GM23248 (cell line): ENCODE measurements around the gene CACNA1D. TPM values are rescaled to one million over a fixed set of nuclear protein-coding genes. Genes with fewer than 3 reads are reported as not detected.

ENCODE experiments used
- DNase-seq: peaks from one replicate; pipeline ENCODE4 v3.0.0-alpha.2; 2015
- H2AFZ ChIP-seq: fragments of 200-600 bp; sonication (generic); 2 replicates; pipeline ENCODE4 v1.6.1; 2016; ENCODE audit warnings: antibody characterized with exemption
- H3F3A ChIP-seq: fragments of 200-600 bp; sonication (generic); 2 replicates; pipeline ENCODE4 v1.6.1; 2016; ENCODE audit warnings: mild to moderate bottlenecking, antibody characterized with exemption, mixed run types; ENCODE audit not compliant: insufficient read depth
- H3K27ac ChIP-seq: fragments of 200-600 bp; sonication (generic); 2 replicates; pipeline ENCODE4 v1.5.1; 2016; ENCODE audit warnings: mild to moderate bottlenecking
- H3K27me3 ChIP-seq: fragments of 200-600 bp; sonication (generic); replicated peaks from 2 replicates; pipeline ENCODE4 v1.6.1; 2016; ENCODE audit warnings: mild to moderate bottlenecking; ENCODE audit not compliant: insufficient read depth
- H3K36me3 ChIP-seq: fragments of 200-600 bp; sonication (generic); 2 replicates; pipeline ENCODE4 v1.6.1; 2016; ENCODE audit warnings: low read depth, mild to moderate bottlenecking
- H3K4me1 ChIP-seq: fragments of 200-600 bp; sonication (generic); 2 replicates; pipeline ENCODE4 v1.6.1; 2016; ENCODE audit warnings: mild to moderate bottlenecking; ENCODE audit not compliant: insufficient read depth
- H3K4me2 ChIP-seq: fragments of 200-600 bp; sonication (generic); one replicate; pipeline ENCODE4 v1.6.1; 2016; ENCODE audit warnings: mild to moderate bottlenecking; ENCODE audit not compliant: unreplicated experiment
- H3K4me3 ChIP-seq: fragments of 200-600 bp; sonication (generic); 2 replicates; pipeline ENCODE4 v1.5.1; 2016; ENCODE audit warnings: mild to moderate bottlenecking
- H3K79me2 ChIP-seq: fragments of 200-600 bp; sonication (generic); 2 replicates; pipeline ENCODE4 v1.6.1; 2016; ENCODE audit warnings: mild to moderate bottlenecking; ENCODE audit not compliant: insufficient read depth
- H3K9ac ChIP-seq: fragments of 200-600 bp; sonication (generic); 2 replicates; pipeline ENCODE4 v1.6.1; 2016; ENCODE audit warnings: mild to moderate bottlenecking
- H3K9me2 ChIP-seq: fragments of 200-600 bp; sonication (generic); 2 replicates; pipeline ENCODE4 v1.6.1; 2016; ENCODE audit warnings: mixed run types, mild to moderate bottlenecking, moderate library complexity; ENCODE audit not compliant: insufficient read depth
- H3K9me3 ChIP-seq: fragments of 200-600 bp; sonication (generic); one replicate; pipeline ENCODE4 v1.6.1; 2017; ENCODE audit warnings: low read depth
- H4K20me1 ChIP-seq: fragments of 200-600 bp; sonication (generic); 2 replicates; pipeline ENCODE4 v1.6.0; 2016; ENCODE audit not compliant: insufficient read depth
- EZH2 ChIP-seq: fragments of 200-600 bp; sonication (generic); IDR thresholded peaks from 2 replicates; pipeline ENCODE4 v1.6.1; 2018; ENCODE audit warnings: antibody characterized with exemption, mild to moderate bottlenecking; ENCODE audit not compliant: insufficient read depth, poor library complexity, severe bottlenecking
- EZH2phosphoT487 ChIP-seq: fragments of 200-600 bp; sonication (generic); IDR thresholded peaks from 2 replicates; pipeline ENCODE4 v1.6.1; 2018; ENCODE audit warnings: antibody characterized with exemption, moderate library complexity, mild to moderate bottlenecking, low read depth; ENCODE audit not compliant: insufficient read depth
- WGBS, 2 experiments: methylation state at CpG; one replicate each; pipeline ENCODE4 v1.1.6; 2015 to 2017; ENCODE audit warnings: low lambda C conversion rate in 2 of 2, low coverage in 1 of 2; ENCODE audit errors: missing lambda C conversion rate in 2 of 2; 5-methylcytosine and 5-hydroxymethylcytosine counted together
- in situ Hi-C: fragments of 300-500 bp; cut with MboI; formaldehyde crosslinking; loops from 2 replicates; pipeline ENCODE4 v1.15.0; 2020
- polyA plus RNA-seq: library from polyadenylated mRNA; unstranded; fragments of >200 nt; fragmentation: Nextera tagmentation; extraction: Ambion mirVana; gene quantifications from 2 replicates; pipeline ENCODE4 v1.2.1, GENCODE V29; 2016
- total RNA-seq: library from RNA; depleted of rRNA; stranded (reverse); fragments of >200 nt; shearing (Covaris generic); gene quantifications from 2 replicates; pipeline ENCODE4 v1.2.3, GENCODE V29; 2014

CACNA1D gene
- total and polyA plus RNA-seq, 2 experiments from 2014 or later = not detected

DNA sequence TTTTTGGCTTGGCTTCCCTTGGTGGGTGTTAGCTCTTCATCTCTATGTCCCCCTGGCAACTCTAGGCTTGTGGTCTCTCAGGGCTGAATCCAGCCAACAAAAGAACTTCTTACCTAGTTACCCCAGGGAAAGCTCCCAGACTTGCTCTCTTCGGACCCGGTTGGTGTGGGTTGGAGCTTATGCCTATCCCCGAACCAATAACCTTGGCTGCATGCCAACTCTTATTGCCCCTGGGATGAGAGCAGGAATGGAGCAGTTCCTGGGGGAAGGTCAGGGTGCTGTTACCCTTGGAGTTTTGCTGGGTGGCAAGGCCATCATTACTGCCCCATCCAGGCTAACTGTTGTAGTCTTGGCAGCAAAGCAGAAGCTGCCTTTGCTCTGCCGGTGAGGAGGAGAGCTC lies 147.8 kb downstream of the CACNA1D start:
- H4K20me1 ChIP-seq = no peaks in the 10 kb centered on the region
- in situ Hi-C loops = no loop called here
- H3K27me3 ChIP-seq = no peaks in the 10 kb centered on the region
- no peak overlapping the region for H3K4me3 ChIP-seq
- 64 to 75% methylated on average over 4 of the region's 4 CpGs for WGBS, 2 experiments
- H3K79me2 ChIP-seq = no peaks in the 10 kb centered on the region
- TF ChIP-seq EZH2phosphoT487 (no peak), EZH2 (no peak)
- no peaks in the 10 kb centered on the region for H3K9me2 ChIP-seq
- H3K9ac ChIP-seq = no peak overlapping the region
- H3K4me2 ChIP-seq = no peak overlapping the region
- no peaks in the 10 kb centered on the region for H3F3A ChIP-seq
- H3K27ac ChIP-seq = no peak overlapping the region
- H3K9me3 ChIP-seq = no peaks in the 10 kb centered on the region
- H2AFZ ChIP-seq = no peak overlapping the region
- no peaks in the 10 kb centered on the region for H3K4me1 ChIP-seq
- H3K36me3 ChIP-seq = no peaks in the 10 kb centered on the region
- no peak for DNase-seq

GRCh38 chr3:53643757-53644156 lies 149.3 kb downstream of the CACNA1D start:
- no peak for TF ChIP-seq EZH2
- no peak for TF ChIP-seq EZH2phosphoT487
- Histone ChIP-seq H3F3A (no peaks in the 10 kb centered on the region), H3K9me3 (no peaks in the 10 kb centered on the region), H3K27ac (no peak overlapping the region), H3K27me3 (no peaks in the 10 kb centered on the region), H3K36me3 (no peaks in the 10 kb centered on the region), H3K4me2 (no peak overlapping the region), H3K4me1 (no peaks in the 10 kb centered on the region), H3K79me2 (no peaks in the 10 kb centered on the region), H3K9ac (no peak overlapping the region), H2AFZ (no peak overlapping the region), H4K20me1 (no peaks in the 10 kb centered on the region), H3K9me2 (no peaks in the 10 kb centered on the region), H3K4me3 (no peak overlapping the region)
- DNase-seq = no peak
- 26 to 27% methylated on average over 4 of the region's 4 CpGs for WGBS, 2 experiments
- in situ Hi-C loops = no loop called here

- in situ Hi-C loops = no loop called here
- Histone ChIP-seq H3K27me3 (no peaks in the 10 kb centered on the region), H3K4me1 (no peaks in the 10 kb centered on the region), H3K4me2 (no peak overlapping the region), H4K20me1 (no peaks in the 10 kb centered on the region), H3K9me3 (no peaks in the 10 kb centered on the region), H3K9me2 (no peaks in the 10 kb centered on the region), H3F3A (no peaks in the 10 kb centered on the region), H2AFZ (no peak overlapping the region), H3K4me3 (no peak overlapping the region), H3K9ac (no peak overlapping the region), H3K27ac (no peak overlapping the region), H3K79me2 (no peaks in the 10 kb centered on the region), H3K36me3 (no peaks in the 10 kb centered on the region)
- no peak for DNase-seq
- 34 to 41% methylated on average over 3 of the region's 3 CpGs for WGBS, 2 experiments
- TF ChIP-seq EZH2phosphoT487 = no peak
- no peak for TF ChIP-seq EZH2
Observed at GRCh38 chr3:53645754-53646153, 151.3 kb downstream of the CACNA1D start.

- H3K9me3 ChIP-seq = no peaks in the 10 kb centered on the region
- in situ Hi-C loops = no loop called here
- H3K27ac ChIP-seq = no peak overlapping the region
- DNase-seq = no peak
- no peaks in the 10 kb centered on the region for H3K4me1 ChIP-seq
- no peak for TF ChIP-seq EZH2
- no peak for TF ChIP-seq EZH2phosphoT487
- H4K20me1 ChIP-seq = no peaks in the 10 kb centered on the region
- no peak overlapping the region for H2AFZ ChIP-seq
- H3K4me3 ChIP-seq = no peak overlapping the region
- H3K79me2 ChIP-seq = no peaks in the 10 kb centered on the region
- H3K27me3 ChIP-seq = no peaks in the 10 kb centered on the region
- no peaks in the 10 kb centered on the region for H3K36me3 ChIP-seq
- no peaks in the 10 kb centered on the region for H3F3A ChIP-seq
- H3K4me2 ChIP-seq = no peak overlapping the region
- no peak overlapping the region for H3K9ac ChIP-seq
- no peaks in the 10 kb centered on the region for H3K9me2 ChIP-seq
- whole genome bisulfite sequencing, 2 experiments = 10 to 16% methylated on average over 3 of the region's 3 CpGs
Observed at GRCh38 chr3:53646723-53647122, 152.3 kb downstream of the CACNA1D start.

DNA sequence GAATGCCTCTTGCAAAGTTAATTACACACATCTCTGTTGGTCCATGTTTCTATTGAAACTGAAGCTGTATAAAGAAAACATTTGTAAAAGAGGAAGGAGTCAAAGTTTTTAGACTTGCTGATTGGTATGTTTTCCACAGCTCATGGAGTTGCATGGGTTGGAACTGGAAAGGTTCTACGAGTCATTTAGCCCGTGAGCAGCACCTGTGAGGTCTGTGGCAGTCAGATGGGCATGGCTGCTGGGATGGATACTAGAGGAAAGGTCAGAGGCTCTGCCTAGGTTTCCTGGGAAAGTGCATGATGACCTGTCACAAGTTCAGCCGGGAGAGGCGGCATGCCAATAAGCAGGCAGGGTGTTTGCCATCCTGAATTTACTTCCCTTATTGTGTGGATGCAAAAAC lies 155.4 kb downstream of the CACNA1D start:
- no peak overlapping the region for H3K27ac ChIP-seq
- no peaks in the 10 kb centered on the region for H3F3A ChIP-seq
- H3K9me2 ChIP-seq = no peaks in the 10 kb centered on the region
- TF ChIP-seq EZH2phosphoT487 (no peak), EZH2 (no peak)
- H3K4me3 ChIP-seq = no peak overlapping the region
- no peak overlapping the region for H3K9ac ChIP-seq
- H3K4me2 ChIP-seq = no peak overlapping the region
- no peaks in the 10 kb centered on the region for H3K79me2 ChIP-seq
- no peak for DNase-seq
- in situ Hi-C loops = no loop called here
- no peaks in the 10 kb centered on the region for H3K27me3 ChIP-seq
- H2AFZ ChIP-seq = no peak overlapping the region
- no peaks in the 10 kb centered on the region for H3K36me3 ChIP-seq
- H3K9me3 ChIP-seq = no peaks in the 10 kb centered on the region
- H4K20me1 ChIP-seq = no peaks in the 10 kb centered on the region
- 36 to 41% methylated on average over 4 of the region's 4 CpGs for WGBS, 2 experiments
- no peaks in the 10 kb centered on the region for H3K4me1 ChIP-seq
